Measurements from ENCODE around the gene REXO4. TPM values are rescaled to one million over a fixed set of nuclear protein-coding genes. Genes with fewer than 3 reads are reported as not detected.

Gene REXO4
- total and polyA plus RNA-seq, 2 donors (not counting 3 experiments of a cell fraction or from before 2014, with no cell fraction given), result 19.5 to 29.5 TPM

GRCh38 chr9:133397370-133397769, 20.4 kb downstream of the REXO4 start:
- Histone ChIP-seq H4K20me1 (replicated peaks; ENCODE audit: control insufficient read depth, extremely low read depth, insufficient read depth, low read length) (no peaks in the 10 kb centered on the region), H3K27ac (ENCODE audit: insufficient read depth, low read depth, low read length) (no peak overlapping the region), H3K9me1 (replicated peaks; ENCODE audit: control insufficient read depth, extremely low read depth, insufficient read depth, low read length) (no peaks in the 10 kb centered on the region), H2AFZ (ENCODE audit: low read depth, low read length) (no peak overlapping the region), H3K36me3 (ENCODE audit: control insufficient read depth in 2 of 2, extremely low read depth in 1 of 2, insufficient read depth in 2 of 2, low read length in 2 of 2) (peaks cover 0 to 2% of the 10 kb centered on the region in 2 experiments), H3K9me3 (replicated peaks; ENCODE audit: control insufficient read depth, insufficient read depth, low read length) (no peaks in the 10 kb centered on the region), H3K4me1 (ENCODE audit: control insufficient read depth, extremely low read depth, insufficient read depth, low read length) (no peaks in the 10 kb centered on the region), H3K27me3 (ENCODE audit: control insufficient read depth in 2 of 2, insufficient read depth in 2 of 2, low read length in 2 of 2) (peaks cover 0 to 3% of the 10 kb centered on the region in 2 experiments), H3K79me2 (ENCODE audit: control insufficient read depth, insufficient read depth, low read length) (no peaks in the 10 kb centered on the region), H3K4me2 (ENCODE audit: insufficient read depth, low read length) (no peak overlapping the region), H3K9ac (replicated peaks; ENCODE audit: extremely low read depth, insufficient read depth, low read length) (no peak overlapping the region), H3K4me3 (replicated peaks in 1 of 3; ENCODE audit: insufficient read depth in 1 of 3, low read depth in 1 of 3, low read length in 3 of 3) (no peak overlapping the region)
- BruUV-seq (replicated peaks), result no TSS peak
- CTCF ChIA-PET, result interaction anchor here (1.4 to 3.6 kb wide), 2 partner anchors 19 to 89 kb away, joined by 3 to 10 read pairs; no protein-coding TSS in a partner anchor
- dilution Hi-C loops (cut with MboI; ENCODE audit: extremely low pct_ligation_motif_present, low sequenced_read_pairs), result no loop called here
- no peak for TF ChIP-seq JUN (IDR thresholded peaks at IDR 0.05; ENCODE audit: borderline replicate concordance, insufficient read depth, insufficient read length, low read depth)
- TF ChIP-seq CTCF (IDR thresholded peaks at IDR 0.05; ENCODE audit: extremely low read depth in 1 of 2, insufficient read depth in 1 of 2, low read depth in 1 of 2, low read length in 2 of 2), result no peak
- no peak for TF ChIP-seq MYC (IDR thresholded peaks at IDR 0.05; ENCODE audit: low read depth, low read length)
- TF ChIP-seq GATA2 (IDR thresholded peaks at IDR 0.05; ENCODE audit: insufficient read depth, insufficient read length, low read depth, low read length), result no peak
- TF ChIP-seq FOS (IDR thresholded peaks at IDR 0.05; ENCODE audit: borderline replicate concordance, insufficient read depth, low read length), result no peak
- POLR2A ChIA-PET, result no interaction called here
- FAIRE-seq (no peak), DNase-seq (ENCODE audit: low read depth, low spot score) (no peak)
- intact Hi-C loops (cut with micrococcal nuclease), result loop anchor here (2.0 kb wide), 2 partner anchors 21 to 89 kb away; partner anchors contain the start of genes STKLD1 and SURF4

- H2AFZ ChIP-seq (ENCODE audit: low read depth, low read length), result no peak overlapping the region
- no peak overlapping the region for H3K27ac ChIP-seq (ENCODE audit: insufficient read depth, low read depth, low read length)
- dilution Hi-C loops (cut with MboI; ENCODE audit: extremely low pct_ligation_motif_present, low sequenced_read_pairs) (no loop called here), intact Hi-C loops (cut with micrococcal nuclease) (loop anchor here (2.0 kb wide), 2 partner anchors 20 to 90 kb away; partner anchors contain the start of genes STKLD1 and SURF4)
- H3K4me2 ChIP-seq (ENCODE audit: insufficient read depth, low read length), result no peak overlapping the region
- H3K79me2 ChIP-seq (ENCODE audit: control insufficient read depth, insufficient read depth, low read length), result no peaks in the 10 kb centered on the region
- no TSS peak for BruUV-seq (replicated peaks)
- no peak overlapping the region for H3K9ac ChIP-seq (replicated peaks; ENCODE audit: extremely low read depth, insufficient read depth, low read length)
- H4K20me1 ChIP-seq (replicated peaks; ENCODE audit: control insufficient read depth, extremely low read depth, insufficient read depth, low read length), result no peaks in the 10 kb centered on the region
- H3K9me3 ChIP-seq (replicated peaks; ENCODE audit: control insufficient read depth, insufficient read depth, low read length), result no peaks in the 10 kb centered on the region
- no peaks in the 10 kb centered on the region for H3K36me3 ChIP-seq (ENCODE audit: control insufficient read depth in 2 of 2, extremely low read depth in 1 of 2, insufficient read depth in 2 of 2, low read length in 2 of 2)
- TF ChIP-seq CTCF (IDR thresholded peaks at IDR 0.05; ENCODE audit: extremely low read depth in 1 of 2, insufficient read depth in 1 of 2, low read depth in 1 of 2, low read length in 2 of 2), result peak; percentile 27 to 50
- TF ChIP-seq EZH2 (IDR thresholded peaks at IDR 0.05; ENCODE audit: borderline replicate concordance, low read depth, low read length, severe bottlenecking), result no peak
- TF ChIP-seq MAX (IDR thresholded peaks at IDR 0.05; ENCODE audit: insufficient read depth, insufficient read length), result no peak
- TF ChIP-seq GATA2 (IDR thresholded peaks at IDR 0.05; ENCODE audit: insufficient read depth, insufficient read length, low read depth, low read length), result no peak
- TF ChIP-seq POLR2AphosphoS5 (IDR thresholded peaks at IDR 0.05; ENCODE audit: insufficient read depth, low read depth, low read length), result no peak
- TF ChIP-seq POLR2A (IDR thresholded peaks at IDR 0.05; ENCODE audit: low read depth, low read length), result no peak
- TF ChIP-seq FOS (IDR thresholded peaks at IDR 0.05; ENCODE audit: borderline replicate concordance, insufficient read depth, low read length), result no peak
- peaks cover 0 to 3% of the 10 kb centered on the region in 2 experiments for H3K27me3 ChIP-seq (ENCODE audit: control insufficient read depth in 2 of 2, insufficient read depth in 2 of 2, low read length in 2 of 2)
- ChIA-PET CTCF (interaction anchor here (1.4 to 3.6 kb wide), 2 partner anchors 19 to 89 kb away, joined by 3 to 10 read pairs; no protein-coding TSS in a partner anchor), POLR2A (no interaction called here)
- FAIRE-seq, result no peak
- no peaks in the 10 kb centered on the region for H3K4me1 ChIP-seq (ENCODE audit: control insufficient read depth, extremely low read depth, insufficient read depth, low read length)
- H3K9me1 ChIP-seq (replicated peaks; ENCODE audit: control insufficient read depth, extremely low read depth, insufficient read depth, low read length), result no peaks in the 10 kb centered on the region
- H3K4me3 ChIP-seq (replicated peaks in 1 of 3; ENCODE audit: insufficient read depth in 1 of 3, low read depth in 1 of 3, low read length in 3 of 3), result no peak overlapping the region
- DNase-seq (ENCODE audit: low read depth, low spot score), result peak; percentile 17
Observed at GRCh38 chr9:133396952-133397351, 20.9 kb downstream of the REXO4 start.

Data from endothelial cell of umbilical vein (primary cell).